ENCODE results near the gene CCDC97. TPM values are rescaled to one million over a fixed set of nuclear protein-coding genes. Genes with fewer than 3 reads are reported as not detected.

The CCDC97 gene
- total RNA-seq, 1 donor from 2014 or later = 15.5 TPM

DNA sequence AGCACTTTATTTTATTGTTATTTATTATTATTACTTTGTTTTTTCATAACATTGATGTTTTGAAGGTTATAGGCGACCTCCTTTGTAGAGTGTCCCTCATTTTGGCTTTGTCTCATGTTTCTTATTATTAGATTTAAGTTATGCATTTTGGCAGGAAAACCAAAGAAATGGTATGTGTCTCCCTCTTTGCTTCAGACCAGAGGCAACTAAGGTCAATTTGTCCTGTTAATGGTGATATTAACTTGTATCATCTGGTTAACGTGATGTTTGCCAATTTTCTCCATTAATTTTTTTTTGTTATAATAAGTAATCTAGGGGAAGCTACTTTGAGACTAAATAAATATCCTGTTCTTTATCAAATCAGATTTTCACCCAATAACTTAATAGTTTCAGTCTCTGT, 62.5 kb downstream of the CCDC97 start:
- no peaks in the 10 kb centered on the region for H3K36me3 ChIP-seq
- TF ChIP-seq, protein P1, sequence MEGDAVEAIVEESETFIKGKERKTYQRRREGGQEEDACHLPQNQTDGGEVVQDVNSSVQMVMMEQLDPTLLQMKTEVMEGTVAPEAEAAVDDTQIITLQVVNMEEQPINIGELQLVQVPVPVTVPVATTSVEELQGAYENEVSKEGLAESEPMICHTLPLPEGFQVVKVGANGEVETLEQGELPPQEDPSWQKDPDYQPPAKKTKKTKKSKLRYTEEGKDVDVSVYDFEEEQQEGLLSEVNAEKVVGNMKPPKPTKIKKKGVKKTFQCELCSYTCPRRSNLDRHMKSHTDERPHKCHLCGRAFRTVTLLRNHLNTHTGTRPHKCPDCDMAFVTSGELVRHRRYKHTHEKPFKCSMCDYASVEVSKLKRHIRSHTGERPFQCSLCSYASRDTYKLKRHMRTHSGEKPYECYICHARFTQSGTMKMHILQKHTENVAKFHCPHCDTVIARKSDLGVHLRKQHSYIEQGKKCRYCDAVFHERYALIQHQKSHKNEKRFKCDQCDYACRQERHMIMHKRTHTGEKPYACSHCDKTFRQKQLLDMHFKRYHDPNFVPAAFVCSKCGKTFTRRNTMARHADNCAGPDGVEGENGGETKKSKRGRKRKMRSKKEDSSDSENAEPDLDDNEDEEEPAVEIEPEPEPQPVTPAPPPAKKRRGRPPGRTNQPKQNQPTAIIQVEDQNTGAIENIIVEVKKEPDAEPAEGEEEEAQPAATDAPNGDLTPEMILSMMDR (IDR thresholded peaks at IDR 0.05; ENCODE audit: borderline replicate concordance) = no peak
- intact Hi-C loops (cut with micrococcal nuclease) = no loop called here
- no peaks in the 10 kb centered on the region for H3K27me3 ChIP-seq (ENCODE audit: low read depth)
- no peak for DNase-seq
- no peak overlapping the region for H3K4me3 ChIP-seq
- peaks cover 34% of the 10 kb centered on the region for H3K4me1 ChIP-seq
- H3K9me3 ChIP-seq (replicated peaks) = no peaks in the 10 kb centered on the region
- no peak overlapping the region for H3K27ac ChIP-seq (replicated peaks)

DNA sequence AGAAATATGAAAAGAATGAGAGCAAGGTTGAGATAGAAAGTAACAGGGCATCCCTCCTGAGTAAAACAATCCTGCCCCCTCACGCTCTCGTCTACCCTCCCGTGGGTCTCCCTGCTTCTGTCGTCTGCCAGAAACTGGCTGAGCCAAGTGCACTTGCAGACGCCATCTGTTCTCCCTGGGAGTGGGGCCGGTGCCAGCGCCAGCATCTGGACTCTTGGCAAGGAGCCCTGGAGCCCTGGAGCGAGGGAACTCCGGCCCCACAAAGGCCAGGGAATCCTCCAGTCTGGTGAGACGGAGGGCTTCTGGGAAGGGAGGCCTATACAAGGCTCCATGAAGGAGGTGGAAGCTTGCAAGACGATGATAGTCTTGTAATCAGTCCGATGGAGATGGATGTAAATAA, 64.0 kb downstream of the CCDC97 start:
- TF ChIP-seq, protein P1 (IDR thresholded peaks at IDR 0.05; ENCODE audit: borderline replicate concordance) = no peak
- peak overlapping the region; percentile 53 for H3K27ac ChIP-seq (replicated peaks)

More for the DNA sequence above, 64.0 kb downstream of the CCDC97 start:
- peak; percentile 90 for DNase-seq
- intact Hi-C loops (cut with micrococcal nuclease) = no loop called here
- no peaks in the 10 kb centered on the region for H3K36me3 ChIP-seq
- H3K9me3 ChIP-seq (replicated peaks) = no peaks in the 10 kb centered on the region
- H3K4me1 ChIP-seq = peaks cover 34% of the 10 kb centered on the region
- H3K27me3 ChIP-seq (ENCODE audit: low read depth) = no peaks in the 10 kb centered on the region
- no peak overlapping the region for H3K4me3 ChIP-seq

Other genes with a start within 250 kb of the CCDC97 start
- gene CYP2A13, start 221.7 kb upstream of the CCDC97 start, total RNA-seq = not detected
- gene CYP2F1, start 195.7 kb upstream of the CCDC97 start, total RNA-seq = not detected
- 0.44 TPM for gene CYP2S1, start 117.0 kb upstream of the CCDC97 start, total RNA-seq
- 13.6 TPM for gene AXL, start 90.9 kb upstream of the CCDC97 start, total RNA-seq
- 103 TPM for gene HNRNPUL1, start 45.8 kb upstream of the CCDC97 start, total RNA-seq
- gene TGFB1, start 43.8 kb downstream of the CCDC97 start, total RNA-seq = 14.9 TPM
- 2.5 TPM for gene B9D2, start 54.0 kb downstream of the CCDC97 start, total RNA-seq
- gene TMEM91, start 66.4 kb downstream of the CCDC97 start, total RNA-seq = 2.8 TPM
- gene EXOSC5, start 87.2 kb downstream of the CCDC97 start, total RNA-seq = 17.4 TPM
- 51.0 TPM for gene BCKDHA, start 87.6 kb downstream of the CCDC97 start, total RNA-seq
- 10.3 TPM for gene B3GNT8, start 117.2 kb downstream of the CCDC97 start, total RNA-seq
- gene DMAC2, start 129.7 kb downstream of the CCDC97 start, total RNA-seq = 125 TPM
- not detected for gene ERICH4, start 133.0 kb downstream of the CCDC97 start, total RNA-seq